Gastrocnemius medialis (tissue), 4 donors: ENCODE data around the gene CXCR1. TPM values are rescaled to one million over a fixed set of nuclear protein-coding genes. Genes with fewer than 3 reads are reported as not detected.

Source experiments
- ATAC-seq, 2 donors: fragments of 150-250 bp; one replicate each; pipeline ENCODE4 v1.9.1; 2016
- DNase-seq, 2 donors: peaks; one replicate each; pipeline ENCODE4 v3.0.0-alpha.2; 2019
- H3K27ac ChIP-seq, 4 donors: fragments of 200-600 bp; sonication (generic); 1 replicate in 1 of 4; 2 replicates in 3 of 4; pipeline ENCODE4 v1.5.1; 2016 to 2018; ENCODE audit warnings: mild to moderate bottlenecking in 2 of 4, moderate library complexity in 1 of 4
- H3K27me3 ChIP-seq, 3 donors: fragments of 200-600 bp; sonication (generic) in 2 of 3; 1 replicate in 1 of 3; 2 replicates in 2 of 3; pipeline versions ENCODE4 v1.5.1 to v1.6.0; 2016 to 2019; ENCODE audit warnings: mild to moderate bottlenecking in 1 of 3, moderate library complexity in 1 of 3
- H3K36me3 ChIP-seq, 2 donors: fragments of 200-600 bp; sonication (generic) in 1 of 2; one replicate each; pipeline ENCODE4 v1.5.1; 2017 to 2018
- H3K4me1 ChIP-seq, 2 donors: fragments of 200-600 bp; sonication (generic) in 1 of 2; one replicate each; pipeline ENCODE4 v1.5.1; 2016 to 2017; ENCODE audit warnings: mild to moderate bottlenecking in 2 of 2
- H3K4me3 ChIP-seq, 4 donors: fragments of 200-600 bp; sonication (generic) in 3 of 4; 1 replicate in 1 of 4; 2 replicates in 3 of 4; pipeline ENCODE4 v1.5.1; 2016 to 2019; ENCODE audit warnings: mild to moderate bottlenecking in 2 of 4
- H3K9me3 ChIP-seq, 3 donors: fragments of 200-600 bp; sonication (generic) in 2 of 3; 1 replicate in 1 of 3; 2 replicates in 2 of 3; pipeline ENCODE4 v1.5.1; 2016 to 2019
- POLR2A ChIP-seq, 2 donors: fragments of 450-650 bp; IDR thresholded peaks; one replicate each; pipeline ENCODE4 v1.6.1; 2017; ENCODE audit warnings: antibody characterized with exemption in 2 of 2, mild to moderate bottlenecking in 2 of 2, moderate library complexity in 2 of 2
- in situ Hi-C, 4 donors: fragments of 200-750 bp; cut with MboI; loops; one replicate each; pipeline versions ENCODE4 v1.15.0 to v1.8.0; 2017; ENCODE audit warnings: low sequenced_read_pairs in 4 of 4
- intact Hi-C: fragments of 100-400 bp; cut with DNase I; formaldehyde crosslinking; loops from one replicate; pipeline ENCODE4 v1.15.1; 2023; ENCODE audit warnings: low total_unique reads
- total RNA-seq, 4 donors: library from RNA; depleted of rRNA; stranded (reverse); fragments of >200 nt; gene quantifications; one replicate each; pipeline versions ENCODE4 v1.1.0 to v1.2.3, GENCODE V29; 2016
- TF ChIP-seq, protein P1 (sequence below), 5 experiments: fragments of 450-650 bp in 3 of 5; fragments of 200-600 bp in 2 of 5; sonication (generic) in 2 of 5; IDR thresholded peaks in 4 of 5; conservative IDR thresholded peaks in 1 of 5; 1 replicate in 4 of 5; 2 replicates in 1 of 5; pipeline ENCODE4 v1.5.1; 2016 to 2019; ENCODE audit warnings: antibody characterized with exemption in 5 of 5, mild to moderate bottlenecking in 3 of 5, moderate library complexity in 3 of 5

Gene CXCR1
- total RNA-seq, 4 donors from 2014 or later, result 0.41 to 0.55 (median 0.53) TPM; not detected in 1

GRCh38 chr2:218161644-218162043 lies 5.1 kb downstream of the CXCR1 start:
- H3K36me3 ChIP-seq, result no peaks in the 10 kb centered on the region
- in situ Hi-C loops (no loop called here), intact Hi-C loops (no loop called here)
- no peak overlapping the region for H3K27ac ChIP-seq
- no peaks in the 10 kb centered on the region for H3K4me1 ChIP-seq
- H3K9me3 ChIP-seq, result no peaks in the 10 kb centered on the region
- DNase-seq (no peak), ATAC-seq (no peak)
- TF ChIP-seq, protein P1, sequence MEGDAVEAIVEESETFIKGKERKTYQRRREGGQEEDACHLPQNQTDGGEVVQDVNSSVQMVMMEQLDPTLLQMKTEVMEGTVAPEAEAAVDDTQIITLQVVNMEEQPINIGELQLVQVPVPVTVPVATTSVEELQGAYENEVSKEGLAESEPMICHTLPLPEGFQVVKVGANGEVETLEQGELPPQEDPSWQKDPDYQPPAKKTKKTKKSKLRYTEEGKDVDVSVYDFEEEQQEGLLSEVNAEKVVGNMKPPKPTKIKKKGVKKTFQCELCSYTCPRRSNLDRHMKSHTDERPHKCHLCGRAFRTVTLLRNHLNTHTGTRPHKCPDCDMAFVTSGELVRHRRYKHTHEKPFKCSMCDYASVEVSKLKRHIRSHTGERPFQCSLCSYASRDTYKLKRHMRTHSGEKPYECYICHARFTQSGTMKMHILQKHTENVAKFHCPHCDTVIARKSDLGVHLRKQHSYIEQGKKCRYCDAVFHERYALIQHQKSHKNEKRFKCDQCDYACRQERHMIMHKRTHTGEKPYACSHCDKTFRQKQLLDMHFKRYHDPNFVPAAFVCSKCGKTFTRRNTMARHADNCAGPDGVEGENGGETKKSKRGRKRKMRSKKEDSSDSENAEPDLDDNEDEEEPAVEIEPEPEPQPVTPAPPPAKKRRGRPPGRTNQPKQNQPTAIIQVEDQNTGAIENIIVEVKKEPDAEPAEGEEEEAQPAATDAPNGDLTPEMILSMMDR (IDR thresholded peaks at IDR 0.05 in 4 of 5, conservative IDR thresholded peaks at IDR 0.05 in 1 of 5), result no peak
- no peak for TF ChIP-seq POLR2A (IDR thresholded peaks at IDR 0.05)
- H3K4me3 ChIP-seq, result no peak overlapping the region
- no peaks in the 10 kb centered on the region for H3K27me3 ChIP-seq

- ATAC-seq (no peak), DNase-seq (no peak)
- in situ Hi-C loops, result no loop called here
- Histone ChIP-seq H3K4me3 (no peak overlapping the region), H3K4me1 (no peaks in the 10 kb centered on the region), H3K27me3 (no peaks in the 10 kb centered on the region), H3K27ac (no peak overlapping the region), H3K36me3 (no peaks in the 10 kb centered on the region), H3K9me3 (no peaks in the 10 kb centered on the region)
- intact Hi-C loops, result no loop called here
- TF ChIP-seq POLR2A (IDR thresholded peaks at IDR 0.05), result no peak
- TF ChIP-seq, protein P1 (IDR thresholded peaks at IDR 0.05 in 4 of 5, conservative IDR thresholded peaks at IDR 0.05 in 1 of 5), result no peak
Measured at GRCh38 chr2:218155953-218156479, 10.7 kb downstream of the CXCR1 start.

GRCh38 chr2:218152777-218153176 lies 14.0 kb downstream of the CXCR1 start:
- no peaks in the 10 kb centered on the region for H3K4me1 ChIP-seq
- intact Hi-C loops (no loop called here), in situ Hi-C loops (no loop called here)
- H3K9me3 ChIP-seq, result no peaks in the 10 kb centered on the region
- ATAC-seq (no peak), DNase-seq (no peak)
- TF ChIP-seq, protein P1 (IDR thresholded peaks at IDR 0.05 in 4 of 5, conservative IDR thresholded peaks at IDR 0.05 in 1 of 5), result no peak
- TF ChIP-seq POLR2A (IDR thresholded peaks at IDR 0.05), result no peak
- H3K4me3 ChIP-seq, result no peak overlapping the region
- H3K27ac ChIP-seq, result no peak overlapping the region
- H3K36me3 ChIP-seq, result no peaks in the 10 kb centered on the region
- H3K27me3 ChIP-seq, result no peaks in the 10 kb centered on the region

DNA sequence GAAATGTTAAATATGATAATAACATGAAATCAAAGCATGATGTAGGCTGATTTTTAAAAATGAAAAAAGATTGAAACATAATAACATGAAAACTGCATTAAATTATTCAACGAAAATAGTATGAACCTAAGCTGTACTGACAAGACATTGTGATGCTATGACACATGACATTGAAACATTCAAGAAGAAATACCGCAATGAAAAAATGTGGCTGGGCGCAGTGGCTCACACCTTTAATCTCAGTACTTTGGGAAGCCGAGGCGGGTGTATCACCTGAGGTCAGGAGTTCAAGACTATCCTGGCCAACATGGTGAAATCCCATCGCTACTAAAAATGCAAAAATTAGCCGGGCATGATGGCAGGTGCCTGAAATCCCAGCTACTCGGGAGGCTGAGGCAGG lies 14.6 kb downstream of the CXCR1 start:
- no peaks in the 10 kb centered on the region for H3K36me3 ChIP-seq
- TF ChIP-seq, protein P1 (IDR thresholded peaks at IDR 0.05 in 4 of 5, conservative IDR thresholded peaks at IDR 0.05 in 1 of 5), result no peak
- no peak for TF ChIP-seq POLR2A (IDR thresholded peaks at IDR 0.05)
- H3K27me3 ChIP-seq, result no peaks in the 10 kb centered on the region
- no peak overlapping the region for H3K27ac ChIP-seq
- H3K4me1 ChIP-seq, result no peaks in the 10 kb centered on the region
- no peaks in the 10 kb centered on the region for H3K9me3 ChIP-seq
- no peak for DNase-seq
- in situ Hi-C loops (no loop called here), intact Hi-C loops (no loop called here)
- H3K4me3 ChIP-seq, result no peak overlapping the region
- no peak for ATAC-seq

GRCh38 chr2:218149848-218150440 lies 16.8 kb downstream of the CXCR1 start:
- DNase-seq, result no peak
- intact Hi-C loops, result no loop called here
- no peak overlapping the region for H3K4me3 ChIP-seq
- H3K9me3 ChIP-seq, result no peaks in the 10 kb centered on the region
- H3K36me3 ChIP-seq, result no peaks in the 10 kb centered on the region
- ATAC-seq, result no peak
- no peaks in the 10 kb centered on the region for H3K27me3 ChIP-seq
- in situ Hi-C loops, result no loop called here
- H3K4me1 ChIP-seq, result no peaks in the 10 kb centered on the region
- no peak overlapping the region for H3K27ac ChIP-seq
- TF ChIP-seq, protein P1 (IDR thresholded peaks at IDR 0.05 in 4 of 5, conservative IDR thresholded peaks at IDR 0.05 in 1 of 5), result no peak
- no peak for TF ChIP-seq POLR2A (IDR thresholded peaks at IDR 0.05)
